GM18502 (cell line): ENCODE data around the gene VTI1A.
"Not testable (repeated sequence)": the region's sequence is repeated elsewhere in the genome, so short reads cannot be mapped to it uniquely, and the experiment has no call there.

Experiments used
- ATAC-seq: cut with Tn5 transposase; IDR thresholded peaks from one replicate; pipeline ENCODE4 v1.9.1; 2021; ENCODE audit warnings: mild to moderate bottlenecking; ENCODE audit not compliant: unreplicated experiment, poor library complexity

The VTI1A gene

GRCh38 chr10:112838784-112839481, 391.9 kb downstream of the VTI1A start:
- no peak for ATAC-seq

DNA sequence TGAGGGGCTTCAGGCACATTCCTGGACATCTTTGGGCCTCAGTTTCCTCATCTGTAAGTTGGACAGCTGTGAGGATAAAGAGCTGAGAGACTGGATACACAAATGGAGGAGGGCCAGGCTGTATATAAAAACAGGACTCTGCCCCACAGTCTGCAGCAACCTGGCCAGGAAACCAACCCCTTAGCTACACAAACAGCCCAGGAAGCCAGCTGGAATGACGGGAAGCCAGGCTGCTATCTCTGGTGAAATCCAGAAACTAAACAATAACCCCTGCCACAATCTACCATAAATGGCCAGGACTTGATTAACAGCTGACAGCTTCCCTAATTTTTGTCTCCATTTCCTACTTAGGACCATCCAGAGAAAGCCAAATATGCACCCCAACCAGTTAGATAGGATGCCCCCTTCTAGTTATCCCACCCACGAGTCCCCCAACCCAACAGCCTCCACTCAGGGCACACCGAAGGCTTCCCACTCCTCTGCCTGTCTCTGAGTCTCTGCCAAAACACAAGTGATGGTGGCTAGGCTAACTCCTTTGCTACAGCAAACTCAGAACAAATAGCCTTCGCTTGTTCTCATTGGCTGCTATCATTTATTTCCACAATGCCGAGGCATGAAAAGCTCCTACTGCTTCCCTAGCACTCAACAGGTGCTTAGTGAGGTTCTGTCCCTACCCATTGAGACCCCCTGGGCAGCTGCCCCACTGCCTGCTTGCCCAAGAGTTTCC, 393.1 kb downstream of the VTI1A start:
- no peak for ATAC-seq

DNA sequence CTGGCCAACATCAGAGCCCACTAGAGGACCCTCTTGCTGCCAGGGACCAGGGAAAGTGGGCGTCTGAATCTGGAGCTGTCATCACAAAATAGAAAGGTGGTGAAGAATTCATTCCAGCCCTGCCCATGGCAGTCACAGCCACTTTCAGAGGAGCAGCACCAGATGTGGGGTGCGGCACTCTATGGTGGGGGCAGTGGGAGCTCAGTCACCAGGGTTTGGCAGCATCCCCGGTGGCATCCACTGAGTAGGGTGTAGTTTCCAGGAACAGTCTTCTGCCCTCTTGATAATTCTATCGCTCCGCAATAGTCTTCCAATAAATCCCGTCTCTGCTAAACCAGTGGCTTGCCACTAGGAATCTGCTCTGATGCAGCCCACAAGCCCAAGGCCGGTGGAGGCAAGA, 394.5 kb downstream of the VTI1A start:
- no peak for ATAC-seq

DNA sequence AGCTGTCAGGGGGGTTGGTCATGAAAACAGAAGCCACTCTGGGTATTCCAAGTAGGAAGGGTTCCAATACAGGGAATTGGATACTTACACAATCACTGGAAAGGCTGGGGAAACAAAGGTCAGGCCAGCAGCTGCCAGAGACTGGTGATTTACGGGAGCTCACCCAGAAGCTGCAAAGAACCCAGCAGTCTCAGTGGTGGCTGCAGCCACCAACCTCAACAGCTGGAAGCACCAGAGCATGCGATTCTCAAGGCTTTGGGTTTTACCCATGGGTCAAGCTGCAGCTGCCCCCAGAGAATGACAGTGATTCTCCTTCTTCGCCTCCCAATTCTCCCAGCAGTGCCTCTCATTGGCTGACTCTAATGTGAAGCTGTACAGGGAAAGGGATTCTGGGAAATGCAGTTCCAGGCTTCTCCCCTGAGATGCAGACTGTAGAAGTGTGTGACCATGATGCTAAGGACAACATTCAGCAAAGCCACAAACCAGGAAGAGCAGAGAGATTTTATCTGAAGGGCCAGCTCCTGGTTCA, 395.9 kb downstream of the VTI1A start:
- peak; percentile 98 for ATAC-seq

- ATAC-seq: no peak
Measured at GRCh38 chr10:112843623-112844022, 396.6 kb downstream of the VTI1A start.

DNA sequence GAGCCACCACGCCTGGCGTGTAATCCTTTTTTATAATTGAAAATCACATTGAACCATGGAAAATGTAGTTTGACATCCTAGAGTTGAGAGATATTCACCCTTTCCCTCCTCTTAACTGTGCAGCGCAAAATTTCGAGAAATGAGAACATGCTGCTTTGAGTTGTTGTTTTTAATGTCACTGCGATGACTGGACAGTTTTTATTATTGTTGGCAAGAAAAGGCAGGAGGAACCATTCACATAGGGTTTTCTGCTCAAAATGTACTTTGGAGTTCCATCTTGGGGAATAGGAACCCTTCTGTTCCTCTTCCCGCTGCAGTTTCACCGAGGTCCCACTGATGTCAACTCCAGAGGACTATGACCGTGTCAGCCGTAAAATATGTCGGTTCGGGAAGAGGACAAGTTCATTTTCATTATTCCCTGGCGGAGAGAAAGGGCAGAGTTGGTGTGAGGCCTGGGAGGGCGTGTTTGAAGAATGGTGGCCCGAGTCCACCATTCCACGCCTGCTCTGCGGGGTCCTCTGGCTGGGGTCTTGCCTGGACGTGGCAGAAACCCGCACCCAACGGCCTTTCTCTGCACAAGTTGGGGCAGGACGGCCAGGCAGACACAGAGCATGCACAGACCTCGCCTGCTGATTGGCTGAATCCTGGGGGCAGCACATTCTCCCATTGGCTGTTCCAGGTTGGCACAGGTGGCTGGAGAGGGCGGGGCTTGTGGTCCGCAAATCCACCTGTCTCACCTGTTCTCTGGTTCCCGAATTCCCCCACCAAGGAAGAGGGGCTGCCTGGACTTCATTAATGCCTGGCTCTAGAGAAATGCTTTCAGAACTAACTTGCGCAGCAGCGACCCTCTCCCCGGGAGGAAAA, 397.9 kb downstream of the VTI1A start:
- no peak for ATAC-seq

GRCh38 chr10:112847778-112848177, 400.8 kb downstream of the VTI1A start:
- ATAC-seq: no peak

- ATAC-seq: no peak
Measured at GRCh38 chr10:112848228-112848627, 401.2 kb downstream of the VTI1A start.

- ATAC-seq: no peak
Measured at GRCh38 chr10:112848868-112849430, 401.9 kb downstream of the VTI1A start.

DNA sequence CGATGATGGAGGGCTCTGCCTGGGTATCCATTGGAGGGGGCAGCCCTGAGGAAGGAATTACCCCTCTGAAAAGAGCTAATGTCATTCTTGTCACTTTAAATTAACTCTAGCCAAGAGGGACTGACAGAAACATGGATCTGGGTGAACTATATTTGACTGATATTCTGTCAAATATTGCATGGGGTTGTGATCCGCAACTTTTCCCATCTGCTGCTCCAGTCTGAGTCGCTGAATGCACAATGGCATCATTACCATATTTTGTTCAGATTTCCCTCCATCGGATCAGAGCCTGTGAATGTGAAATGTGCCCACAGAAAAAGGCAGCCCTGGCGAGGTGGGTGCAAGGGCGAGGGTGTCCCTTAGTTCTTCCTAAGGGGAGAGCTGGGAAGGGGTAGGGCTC, 402.5 kb downstream of the VTI1A start:
- no peak for ATAC-seq

GRCh38 chr10:112851181-112851580, 404.2 kb downstream of the VTI1A start:
- ATAC-seq: no peak

DNA sequence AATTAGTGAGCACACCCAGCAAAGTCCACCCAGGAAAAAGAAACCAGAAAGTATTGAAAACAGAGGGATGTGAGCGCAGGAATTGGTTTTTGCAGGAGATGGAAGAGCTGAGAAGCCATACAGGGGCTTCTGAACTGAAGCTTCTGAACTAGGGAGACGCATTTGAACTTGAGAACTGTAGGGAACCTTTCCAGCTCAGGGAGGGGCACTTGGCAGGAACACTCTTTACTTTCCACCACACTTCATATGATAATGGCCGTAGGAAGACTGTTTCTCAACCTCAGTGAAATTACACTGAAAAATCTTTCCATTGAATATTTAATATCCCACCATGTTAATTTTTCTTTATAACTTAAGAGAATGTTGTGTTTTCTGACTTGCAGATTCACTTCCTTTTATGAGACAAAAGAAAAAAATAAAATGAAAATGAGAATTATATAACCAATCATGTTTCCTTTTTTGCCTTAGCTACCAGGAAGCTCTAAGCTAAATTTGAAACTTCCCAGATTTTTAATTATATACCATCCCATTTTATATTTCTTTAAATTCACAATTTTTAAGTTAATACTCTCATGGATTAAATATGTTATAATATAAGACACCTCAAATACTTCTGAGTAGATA, 404.7 kb downstream of the VTI1A start:
- no peak for ATAC-seq

- no peak for ATAC-seq
Measured at GRCh38 chr10:112852306-112852705, 405.3 kb downstream of the VTI1A start.

DNA sequence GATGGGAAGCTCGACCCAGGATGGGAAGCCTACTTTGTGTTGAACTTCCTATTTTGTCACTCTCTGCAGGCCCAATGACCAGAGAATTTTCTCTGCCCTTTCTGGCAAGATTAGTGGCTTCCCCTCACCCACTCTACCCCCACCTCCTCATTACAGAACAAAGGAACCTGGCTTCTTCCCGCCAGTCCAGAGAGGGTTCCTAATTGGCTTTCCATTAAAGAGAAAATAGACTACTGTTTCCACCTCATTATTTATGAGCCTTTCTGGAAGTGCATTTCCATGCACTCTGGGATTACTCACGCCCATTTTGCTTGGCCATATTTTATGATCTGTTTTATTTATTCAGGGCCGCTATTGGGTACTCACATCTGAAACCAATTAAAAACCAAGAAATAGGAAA, 408.1 kb downstream of the VTI1A start:
- ATAC-seq: no peak

DNA sequence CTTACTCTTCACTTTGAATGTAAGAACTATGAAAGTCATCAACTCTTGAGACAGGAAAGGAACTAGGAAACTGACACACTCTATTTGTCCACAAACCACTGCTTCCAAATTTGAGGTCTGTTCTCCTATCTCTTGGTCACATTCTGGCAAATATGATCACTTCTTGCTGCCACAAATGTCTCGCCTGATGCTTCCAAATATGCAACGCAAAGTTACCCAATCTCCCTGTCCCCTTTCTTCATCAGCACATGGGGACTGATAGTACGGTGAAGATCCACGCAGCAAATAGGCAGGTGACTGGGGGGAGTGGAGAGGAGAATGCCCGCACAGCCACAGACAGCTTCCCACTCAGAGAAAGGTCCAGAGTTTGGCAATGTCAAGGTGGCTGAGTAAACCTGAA, 410.5 kb downstream of the VTI1A start:
- no peak for ATAC-seq

DNA sequence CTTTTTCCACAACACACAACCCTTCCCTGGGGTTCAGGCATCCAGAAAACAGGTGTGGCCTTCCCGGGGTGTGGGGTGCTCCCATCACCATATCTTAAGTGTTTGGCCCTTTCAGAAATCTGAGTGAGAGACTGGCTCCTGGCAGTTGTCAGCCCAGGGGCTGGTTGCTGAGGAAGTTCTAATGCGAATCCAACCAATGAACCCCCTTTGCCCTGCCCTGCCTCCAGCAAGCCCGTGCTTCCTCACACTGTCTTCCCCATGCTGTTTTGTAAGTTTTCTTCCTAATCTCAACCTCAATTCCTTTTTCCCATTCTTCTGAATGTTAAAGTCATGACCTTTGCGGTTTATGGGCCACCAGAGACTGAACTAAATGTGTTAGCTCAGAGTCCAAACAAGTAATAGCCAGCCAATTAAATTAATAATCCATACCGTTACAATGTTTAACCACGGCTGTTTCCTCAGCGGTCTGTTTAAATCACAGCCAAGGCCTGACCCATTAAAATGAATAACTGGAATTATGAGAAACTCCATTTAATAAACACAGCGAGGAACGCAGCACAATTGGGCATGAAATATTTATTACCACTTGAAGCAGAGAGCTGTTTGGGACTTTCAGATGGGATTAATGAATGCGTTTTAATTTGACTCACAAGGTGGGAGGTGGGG, 412.1 kb downstream of the VTI1A start:
- ATAC-seq: no peak

- no peak for ATAC-seq
Measured at GRCh38 chr10:112859793-112860192, 412.8 kb downstream of the VTI1A start.

DNA sequence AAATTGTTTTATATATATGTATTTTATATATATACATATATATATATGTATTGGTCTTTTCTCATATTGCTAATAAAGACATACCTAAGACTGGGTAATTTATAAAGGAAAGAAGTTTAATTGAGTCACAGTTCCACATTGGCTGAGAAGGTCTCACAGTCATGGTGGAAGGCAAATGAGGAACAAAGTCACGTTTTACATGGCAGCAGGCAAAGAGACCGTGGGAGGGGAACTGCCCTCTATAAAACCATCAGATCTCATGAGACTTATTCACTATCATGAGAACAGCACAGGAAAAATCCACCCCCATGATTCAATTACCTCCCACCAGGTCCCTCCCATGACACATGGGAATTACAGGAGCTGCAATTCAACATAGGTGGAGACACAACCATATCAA, 416.4 kb downstream of the VTI1A start:
- not testable (repeated sequence) for ATAC-seq
